ENCODE data around the gene PTGES. TPM values are rescaled to one million over a fixed set of nuclear protein-coding genes. Genes with fewer than 3 reads are reported as not detected.
"Not testable (repeated sequence)": the region's sequence is repeated elsewhere in the genome, so short reads cannot be mapped to it uniquely, and the experiment has no call there.

The PTGES gene
- total RNA-seq, 1 donor from 2014 or later: 1.1 TPM

DNA sequence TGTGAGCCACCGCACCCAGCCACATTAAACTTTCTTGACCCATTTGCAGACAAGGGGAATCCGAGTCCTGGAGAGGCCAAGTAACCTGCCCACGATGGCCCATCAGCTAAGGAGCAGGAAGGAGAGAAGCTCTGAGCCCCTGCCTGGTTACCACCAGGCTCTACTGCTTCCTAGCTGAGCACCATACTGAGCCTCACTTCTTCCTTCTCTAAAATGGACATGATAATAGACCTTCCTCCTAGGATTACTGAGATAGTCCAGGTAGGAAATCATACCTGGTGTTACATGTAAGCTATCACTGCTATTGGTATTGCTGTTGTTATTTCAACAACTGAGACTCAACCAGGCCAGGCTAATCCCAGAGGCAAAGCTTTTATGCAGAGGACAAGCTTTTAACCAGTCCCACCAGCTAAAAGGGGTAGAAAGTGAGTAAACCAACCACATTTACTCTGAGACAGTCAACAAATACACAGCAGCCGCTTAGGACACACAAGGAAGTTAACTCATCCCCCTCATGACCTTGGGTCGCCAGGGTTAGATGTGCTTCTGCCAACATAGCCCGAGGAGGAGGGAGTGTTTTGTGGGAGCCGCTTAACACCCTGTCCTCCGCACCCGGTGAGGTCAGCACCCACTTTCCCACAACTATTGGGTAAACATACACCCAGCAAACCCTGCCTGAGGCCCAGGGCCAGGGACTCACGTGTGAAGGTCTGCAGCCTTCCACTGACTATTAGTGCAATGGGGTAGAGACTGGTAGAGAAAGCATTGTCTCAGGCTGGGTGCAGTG, 20.6 kb upstream of the PTGES start:
- no peak for DNase-seq (ENCODE audit: extremely low read depth, low read depth, low spot score)

- DNase-seq (ENCODE audit: extremely low read depth, low read depth, low spot score): no peak
These were observed 17.9 kb upstream of the PTGES start for GRCh38 chr9:129770741-129771140.

DNA sequence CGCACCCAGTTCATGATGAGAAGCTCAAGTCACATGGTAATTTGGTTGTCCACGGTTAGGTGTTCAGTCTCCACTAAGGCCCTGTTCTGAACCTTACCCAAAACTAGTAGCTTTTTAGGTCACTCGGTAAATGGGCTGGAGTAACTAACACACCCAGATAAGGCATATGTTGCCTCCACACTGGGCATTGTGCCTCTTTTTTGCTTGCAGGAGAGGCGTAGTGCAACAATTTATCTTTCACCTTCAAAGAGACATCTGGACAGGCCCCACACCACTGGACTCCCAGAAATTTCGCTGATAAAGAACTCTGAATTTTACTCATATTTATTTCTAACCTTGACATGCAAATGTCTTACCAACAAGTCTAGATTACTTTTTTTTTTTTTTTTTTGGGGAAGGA, 16.8 kb upstream of the PTGES start:
- DNase-seq (ENCODE audit: extremely low read depth, low read depth, low spot score): no peak

- DNase-seq (ENCODE audit: extremely low read depth, low read depth, low spot score): no peak
These were observed 15.6 kb upstream of the PTGES start for GRCh38 chr9:129768486-129768885.

DNA sequence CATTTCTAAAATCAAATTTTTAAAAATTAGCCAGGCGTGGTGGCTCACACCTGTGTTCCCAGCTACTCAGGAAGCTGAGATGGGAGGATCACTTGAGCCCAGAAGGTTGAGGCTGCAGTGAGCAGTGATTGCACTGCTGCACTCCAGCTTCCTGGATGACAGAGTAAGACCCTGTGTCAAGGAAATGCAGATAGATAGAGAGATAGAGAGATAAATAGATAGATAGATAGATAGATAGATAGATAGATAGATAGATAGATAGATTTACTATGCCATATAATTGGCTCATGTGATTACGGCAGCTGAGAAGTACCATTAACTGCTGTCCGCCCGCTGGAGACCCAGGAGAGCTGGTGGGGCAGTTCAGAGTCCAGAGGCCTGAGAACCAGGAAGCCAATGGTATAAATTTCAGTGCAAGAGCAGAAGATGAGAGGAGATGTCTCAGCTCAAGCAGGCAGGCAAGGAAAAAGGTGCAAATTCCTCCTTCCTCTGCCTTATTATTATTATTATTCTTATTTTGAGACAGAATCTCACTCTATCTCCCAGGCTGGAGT, 13.0 kb upstream of the PTGES start:
- no peak for DNase-seq (ENCODE audit: extremely low read depth, low read depth, low spot score)

GRCh38 chr9:129762985-129763926, 10.4 kb upstream of the PTGES start:
- no peak for DNase-seq (ENCODE audit: extremely low read depth, low read depth, low spot score)

- DNase-seq (ENCODE audit: extremely low read depth, low read depth, low spot score): not testable (repeated sequence)
These were observed 9.6 kb upstream of the PTGES start for GRCh38 chr9:129762370-129762984.

DNA sequence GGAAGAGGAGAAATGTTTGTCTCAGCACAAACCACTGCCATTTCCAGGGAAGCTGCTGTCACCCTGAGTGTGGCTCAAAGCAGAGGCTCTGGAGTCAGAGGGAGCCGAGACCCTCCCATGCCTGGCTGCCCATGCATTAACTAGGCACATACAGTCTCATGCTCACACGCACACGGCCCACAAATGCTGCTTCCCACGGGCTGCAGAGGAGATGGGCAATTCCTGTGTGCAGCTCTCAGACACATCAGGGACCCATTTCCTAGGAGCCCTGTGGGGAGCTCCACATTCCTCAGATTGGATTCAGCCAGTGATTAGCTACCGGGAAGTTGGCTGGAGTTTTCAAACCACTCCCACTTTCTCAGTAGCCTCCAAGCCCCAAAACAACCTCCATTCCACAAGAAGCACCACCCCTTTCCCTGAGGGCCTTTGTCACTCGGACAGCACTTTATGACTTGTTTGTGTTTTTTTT, 9.1 kb upstream of the PTGES start:
- no peak for DNase-seq (ENCODE audit: extremely low read depth, low read depth, low spot score)

- no peak for DNase-seq (ENCODE audit: extremely low read depth, low read depth, low spot score)
These were observed 8.6 kb upstream of the PTGES start for GRCh38 chr9:129761293-129761900.

GRCh38 chr9:129760784-129761183, 7.9 kb upstream of the PTGES start:
- not testable (repeated sequence) for DNase-seq (ENCODE audit: extremely low read depth, low read depth, low spot score)

DNA sequence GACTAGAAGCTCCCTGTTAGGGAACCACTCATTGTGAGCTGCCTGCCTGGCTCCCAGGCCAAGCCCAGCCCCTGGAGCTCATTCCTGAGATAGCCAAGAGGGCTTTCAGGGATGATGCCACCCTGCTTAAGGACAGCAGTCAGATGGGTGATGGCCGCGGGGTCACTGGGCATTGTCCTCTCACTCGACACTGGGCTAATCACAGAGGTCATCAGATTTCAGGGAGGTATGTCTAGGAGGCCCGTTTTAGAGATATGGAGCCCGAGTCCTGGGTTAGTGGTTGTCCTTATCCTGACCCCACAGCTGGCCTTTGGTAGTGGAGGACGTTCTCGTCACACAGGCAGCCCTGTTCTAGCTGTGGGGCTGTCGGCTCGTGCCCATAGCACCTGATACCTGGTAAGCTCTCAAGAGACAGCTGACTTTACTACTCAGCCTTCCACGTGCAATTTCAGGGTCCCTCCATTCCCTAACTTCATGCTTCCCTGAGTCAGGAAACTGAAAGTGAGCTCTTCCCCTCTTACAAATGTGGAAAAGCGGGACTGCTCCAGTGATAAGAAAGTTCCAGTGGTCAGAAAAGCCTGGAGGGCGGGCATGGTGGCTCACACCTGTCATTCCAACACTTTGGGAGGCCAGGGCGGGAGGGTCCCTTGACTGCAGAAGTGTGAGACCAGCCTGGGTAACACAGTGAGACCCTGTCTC, 7.1 kb upstream of the PTGES start:
- no peak for DNase-seq (ENCODE audit: extremely low read depth, low read depth, low spot score)

GRCh38 chr9:129759319-129759718, 6.5 kb upstream of the PTGES start:
- no peak for DNase-seq (ENCODE audit: extremely low read depth, low read depth, low spot score)

- no peak for DNase-seq (ENCODE audit: extremely low read depth, low read depth, low spot score)
These were observed 4.2 kb upstream of the PTGES start for GRCh38 chr9:129757045-129757444.

GRCh38 chr9:129756191-129756590, 3.3 kb upstream of the PTGES start:
- DNase-seq (ENCODE audit: extremely low read depth, low read depth, low spot score): no peak

- DNase-seq (ENCODE audit: extremely low read depth, low read depth, low spot score): no peak
These were observed 2.3 kb upstream of the PTGES start for GRCh38 chr9:129755151-129755550.

DNA sequence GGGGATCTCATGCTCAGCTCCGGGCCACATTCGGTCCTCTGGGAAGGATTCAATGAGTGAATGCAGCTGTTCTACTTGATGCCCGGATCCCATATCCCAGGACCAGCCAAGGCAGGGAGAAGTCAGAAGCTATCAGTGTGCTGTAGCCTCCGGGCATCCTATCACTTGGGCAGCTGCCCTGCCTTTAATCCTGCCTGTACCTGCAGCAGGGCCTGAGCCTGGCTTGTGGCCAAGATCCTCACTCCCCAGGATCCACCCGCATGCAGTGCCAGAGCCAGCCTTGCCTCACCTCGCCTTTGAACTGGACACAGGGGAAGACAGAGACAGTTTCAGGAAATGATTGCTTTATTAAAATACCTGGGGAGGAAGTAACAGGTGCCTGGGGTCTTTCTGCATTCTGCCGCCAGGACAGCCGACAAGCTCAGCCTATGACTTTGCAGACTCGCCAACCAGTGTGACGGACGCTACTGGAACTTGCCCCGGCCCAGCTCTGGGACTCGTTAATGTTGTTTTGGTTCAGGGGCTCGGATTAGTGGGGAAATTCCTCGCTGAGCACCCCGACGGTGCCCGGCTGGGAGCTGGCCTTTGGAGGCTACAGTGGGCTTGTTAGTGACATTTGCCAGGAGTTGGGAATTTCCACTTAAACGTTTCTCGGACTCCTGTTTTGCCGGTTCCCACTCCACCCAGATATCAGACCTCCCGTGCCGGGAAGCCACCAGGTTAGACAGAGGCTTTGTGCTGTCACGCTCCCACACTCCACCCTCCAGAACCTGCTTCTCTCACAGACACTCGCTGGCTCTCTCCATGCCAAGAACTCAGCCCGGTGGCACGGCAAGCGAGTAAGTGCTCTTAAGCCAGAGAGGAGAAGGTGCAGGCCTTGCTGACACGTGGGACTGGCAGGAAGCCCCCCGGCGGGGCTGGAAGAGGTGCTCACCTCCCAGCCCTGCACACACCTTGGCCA, 721 bp downstream of the PTGES start:
- DNase-seq (ENCODE audit: extremely low read depth, low read depth, low spot score): no peak

DNA sequence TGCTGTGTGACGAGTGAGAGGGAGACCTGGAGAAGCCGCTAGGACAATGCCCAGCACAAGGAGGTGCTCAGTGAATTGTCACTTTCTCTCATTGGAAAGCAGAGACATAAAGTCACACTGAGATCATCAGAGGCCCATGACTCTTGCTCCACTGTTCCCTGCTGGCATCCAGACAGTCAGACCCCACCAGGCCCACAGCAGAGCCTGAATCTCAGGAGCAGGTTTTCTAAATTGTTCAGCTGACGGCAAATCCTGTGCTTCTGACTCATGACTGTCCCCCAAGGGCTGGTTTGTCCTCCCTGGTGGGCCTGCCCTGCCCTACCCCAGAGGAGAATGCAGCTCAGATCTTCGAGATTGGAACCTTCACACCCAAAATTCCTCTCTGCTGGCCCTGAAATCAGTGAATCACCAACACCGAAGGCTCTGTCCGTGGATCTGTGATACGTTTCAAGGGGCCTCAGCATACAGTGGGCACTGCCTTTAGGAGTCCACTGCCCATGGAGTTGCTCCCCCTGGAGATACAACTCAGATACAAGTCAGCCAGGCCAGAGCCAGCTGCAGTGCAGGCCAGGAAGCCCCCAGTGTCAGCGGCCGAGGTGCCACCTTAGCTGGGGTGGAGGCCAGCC, 2.7 kb downstream of the PTGES start:
- DNase-seq (ENCODE audit: extremely low read depth, low read depth, low spot score): no peak

DNA sequence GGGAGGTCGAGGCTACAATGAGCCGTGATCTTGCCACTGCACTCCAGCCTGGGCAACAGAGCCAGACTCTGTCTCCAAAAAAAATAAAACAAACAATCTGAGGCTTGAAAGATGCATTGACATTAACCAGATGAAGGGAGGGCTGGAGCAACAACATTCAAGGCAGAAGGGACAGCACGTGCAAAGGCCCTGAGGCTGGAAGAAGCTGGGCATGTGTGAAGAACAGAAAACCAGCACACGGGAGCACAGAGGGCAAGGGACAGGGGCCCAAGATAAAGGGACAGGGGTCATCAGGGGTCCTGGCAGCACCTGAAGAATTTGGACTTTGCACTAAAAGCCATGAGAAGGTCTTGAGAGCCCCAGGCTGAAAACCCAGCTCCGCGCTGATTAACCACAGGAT, 3.3 kb downstream of the PTGES start:
- DNase-seq (ENCODE audit: extremely low read depth, low read depth, low spot score): no peak

Data from glomerular endothelial cell (primary cell).